SKM-1 treated with dmso at 0.1 percent for 144 hours (cell line): ENCODE data around the gene GAB1.

Experiments used
- DNase-seq: peaks from one replicate; lab custom pipeline; 2025; ENCODE audit not compliant: unreplicated experiment; lab: John Stamatoyannopoulos, UW

GAB1 gene

GRCh38 chr4:143336781-143337599 is at the start of gene GAB1:
Gene GAB1 (plus strand): TSS chr4:143336876. CDS start chr4:143337189, 313 bp downstream.
- DNase-seq, result peak; percentile 70

GRCh38 chr4:143287572-143287923 is 49.1 kb upstream of the GAB1 start:
- DNase-seq, result no peak

GRCh38 chr4:143288171-143288570 is 48.5 kb upstream of the GAB1 start:
- DNase-seq, result no peak

GRCh38 chr4:143289370-143289769 is 47.3 kb upstream of the GAB1 start:
- peak; percentile 2 for DNase-seq

- DNase-seq, result no peak
Measured at GRCh38 chr4:143291314-143291713, 45.4 kb upstream of the GAB1 start.

- no peak for DNase-seq
Measured at GRCh38 chr4:143292858-143293257, 43.8 kb upstream of the GAB1 start.

GRCh38 chr4:143294310-143294709 is 42.4 kb upstream of the GAB1 start:
- no peak for DNase-seq

GRCh38 chr4:143294710-143295275 is 41.9 kb upstream of the GAB1 start:
- DNase-seq, result no peak

- DNase-seq, result no peak
Measured at GRCh38 chr4:143296397-143297067, 40.1 kb upstream of the GAB1 start.

- DNase-seq, result no peak
Measured at GRCh38 chr4:143300860-143301259, 35.8 kb upstream of the GAB1 start.

- no peak for DNase-seq
Measured at GRCh38 chr4:143302536-143302935, 34.1 kb upstream of the GAB1 start.

GRCh38 chr4:143306788-143307187 is 29.9 kb upstream of the GAB1 start:
- no peak for DNase-seq

- DNase-seq, result no peak
Measured at GRCh38 chr4:143307531-143307930, 29.1 kb upstream of the GAB1 start.

GRCh38 chr4:143308377-143308776 is 28.3 kb upstream of the GAB1 start:
- no peak for DNase-seq

- DNase-seq, result no peak
Measured at GRCh38 chr4:143311924-143312323, 24.8 kb upstream of the GAB1 start.

GRCh38 chr4:143313521-143313920 is 23.2 kb upstream of the GAB1 start:
- DNase-seq, result no peak

- DNase-seq, result no peak
Measured at GRCh38 chr4:143313996-143314395, 22.7 kb upstream of the GAB1 start.

- no peak for DNase-seq
Measured at GRCh38 chr4:143320113-143320512, 16.6 kb upstream of the GAB1 start.

- no peak for DNase-seq
Measured at GRCh38 chr4:143326735-143327134, 9.9 kb upstream of the GAB1 start.

GRCh38 chr4:143329985-143330384 is 6.7 kb upstream of the GAB1 start:
- no peak for DNase-seq

- DNase-seq, result peak; percentile 73
Measured at GRCh38 chr4:143335979-143336780, 496 bp upstream of the GAB1 start.
